Activated T-cell treated with anti-CD3 and anti-CD28 coated beads, Interleukin-2, amount 50 U/mL, for 72 hours (primary cell): ENCODE measurements around the gene ZNF117. TPM values are rescaled to one million over a fixed set of nuclear protein-coding genes. Genes with fewer than 3 reads are reported as not detected.
"Not testable (repeated sequence)": the region's sequence is repeated elsewhere in the genome, so short reads cannot be mapped to it uniquely, and the experiment has no call there.

Source experiments
- ATAC-seq, 2 donors: fragments of 150-1000 bp; cut with Tn5 transposase; replicated peaks in 1 of 2; 2 replicates each; pipeline ENCODE4 v1.10.0; 2021; ENCODE audit warnings: moderate library complexity in 2 of 2, mild to moderate bottlenecking in 1 of 2
- DNase-seq, 2 donors: peaks; one replicate each; pipeline ENCODE4 v3.0.0; 2021 to 2022; ENCODE audit warnings: mixed read lengths in 1 of 2
- H3K27ac Mint-ChIP-seq: one replicate; pipeline ENCODE4 v1.8.0; 2022; ENCODE audit warnings: mild to moderate bottlenecking, moderate library complexity, mixed read lengths
- H3K27me3 Mint-ChIP-seq: one replicate; pipeline ENCODE4 v1.8.0; 2022; ENCODE audit warnings: low read depth, mixed read lengths
- H3K36me3 Mint-ChIP-seq, 2 donors: one replicate each; pipeline ENCODE4 v1.8.0; 2022; ENCODE audit warnings: mixed read lengths in 2 of 2, mild to moderate bottlenecking in 1 of 2; ENCODE audit not compliant: insufficient read depth in 2 of 2
- H3K4me1 Mint-ChIP-seq: one replicate; pipeline ENCODE4 v1.8.0; 2022; ENCODE audit warnings: low read depth, mixed read lengths
- H3K4me3 Mint-ChIP-seq, 2 donors: one replicate each; pipeline ENCODE4 v1.8.0; 2022; ENCODE audit warnings: mild to moderate bottlenecking in 2 of 2, mixed read lengths in 2 of 2, moderate library complexity in 2 of 2
- H3K9me3 Mint-ChIP-seq, 2 donors: one replicate each; pipeline ENCODE4 v1.8.0; 2022; ENCODE audit warnings: mixed read lengths in 2 of 2
- total RNA-seq, 2 donors: library from RNA; stranded (reverse); gene quantifications; one replicate each; pipeline ENCODE4 v1.2.3, GENCODE V29; 2022

Gene ZNF117
- total RNA-seq, 2 donors from 2014 or later: 6.6 to 6.9 TPM

- Mint-ChIP-seq H3K4me1 (peaks cover 10% of the 10 kb centered on the region), H3K4me3 (no peak overlapping the region), H3K9me3 (peaks cover 2 to 3% of the 10 kb centered on the region in 2 donors), H3K27ac (no peak overlapping the region), H3K36me3 (peaks cover 4 to 18% of the 10 kb centered on the region in 2 donors), H3K27me3 (no peaks in the 10 kb centered on the region)
- ATAC-seq (no peak), DNase-seq (no peak)
Observed at GRCh38 chr7:64934478-64934877, 56.4 kb downstream of the ZNF117 start.

- ATAC-seq, H3K27ac Mint-ChIP-seq, H3K4me3 Mint-ChIP-seq, DNase-seq, H3K4me1 Mint-ChIP-seq, H3K27me3 Mint-ChIP-seq: not testable (repeated sequence)
- peaks cover 14 to 19% of the 10 kb centered on the region in 2 donors for H3K9me3 Mint-ChIP-seq
- H3K36me3 Mint-ChIP-seq: peaks cover 27 to 63% of the 10 kb centered on the region in 2 donors
Observed at GRCh38 chr7:64928252-64929187, 62.3 kb downstream of the ZNF117 start.

Other genes starting within 250 kb of the ZNF117 start
- 10 to 100 TPM; 16.8 to 17.7 TPM for gene ZNF138, start 196.6 kb downstream of the ZNF117 start, total RNA-seq
- 10 to 100 TPM; 15.0 to 19.2 TPM for gene ZNF273, start 87.8 kb downstream of the ZNF117 start, total RNA-seq
- gene ERV3-1, start 15.7 kb upstream of the ZNF117 start, total RNA-seq: 10 to 100 TPM; 14.4 to 14.6 TPM